H1 (cell line): ENCODE measurements around the gene ZNF546. TPM values are rescaled to one million over a fixed set of nuclear protein-coding genes. Genes with fewer than 3 reads are reported as not detected.

Experiments used
- CTCF ChIA-PET: fragments of 300-600 bp; sonication (Branson Sonifier 250); formaldehyde crosslinking; loops from one replicate; lab custom pipeline; 2021; ENCODE audit not compliant: partially characterized antibody; lab: Charles Lee
- POLR2A ChIA-PET: fragments of 300-600 bp; sonication (Branson Sonifier 250); formaldehyde crosslinking; loops from one replicate; lab custom pipeline; 2021; ENCODE audit warnings: inconsistent platforms; ENCODE audit not compliant: partially characterized antibody; lab: Charles Lee
- DNase-seq, 2 experiments: peaks; one replicate each; pipeline versions ENCODE4 v3.0.0 to v3.0.0-alpha.2; 2010 to 2022; ENCODE audit warnings: low spot score in 2 of 2, low read depth in 1 of 2, mixed read lengths in 1 of 2
- FAIRE-seq: peaks from 2 replicates; lab custom pipeline; 2011; peaks lifted over from hg19 to GRCh38; lab: Jason Lieb, UNC
- H2AFZ ChIP-seq: 2 replicates; pipeline ENCODE4 v1.8.1; 2012; ENCODE audit warnings: low read length, inconsistent platforms
- H2AK5ac ChIP-seq: 2 replicates; pipeline ENCODE4 v1.6.1; 2013; ENCODE audit warnings: low read depth, low read length
- H2BK120ac ChIP-seq: replicated peaks from 2 replicates; pipeline ENCODE3; 2013; ENCODE audit warnings: low read depth, low read length, inconsistent platforms
- H2BK12ac ChIP-seq: 2 replicates; pipeline ENCODE4 v1.6.1; 2013; ENCODE audit warnings: low read depth, low read length
- H2BK15ac ChIP-seq: 2 replicates; pipeline ENCODE4 v1.6.1; 2013; ENCODE audit warnings: low read length
- H2BK20ac ChIP-seq: 2 replicates; pipeline ENCODE4 v1.6.1; 2013; ENCODE audit warnings: low read length
- H2BK5ac ChIP-seq: 2 replicates; pipeline ENCODE4 v1.6.1; 2013; ENCODE audit warnings: low read depth, low read length
- H3K14ac ChIP-seq: 2 replicates; pipeline ENCODE4 v1.6.1; 2013; ENCODE audit warnings: inconsistent platforms; ENCODE audit not compliant: insufficient read length
- H3K18ac ChIP-seq: 2 replicates; pipeline ENCODE4 v1.6.1; 2013; ENCODE audit warnings: low read length; ENCODE audit errors: extremely low read depth
- H3K23ac ChIP-seq: 2 replicates; pipeline ENCODE4 v1.6.1; 2013; ENCODE audit warnings: inconsistent platforms; ENCODE audit not compliant: insufficient read length
- H3K23me2 ChIP-seq: 2 replicates; pipeline ENCODE4 v1.6.1; 2013; ENCODE audit warnings: low read depth, low read length
- H3K27ac ChIP-seq: 2 replicates; pipeline ENCODE4 v1.6.1; 2011; ENCODE audit warnings: low read depth, low read length, inconsistent platforms
- H3K27me3 ChIP-seq, 4 experiments: replicated peaks in 1 of 4; 1 replicate in 1 of 4; 2 replicates in 3 of 4; pipeline versions ENCODE4 v1.6.1 to v1.8.1; 2011 to 2013; ENCODE audit warnings: low read length in 3 of 4, mild to moderate bottlenecking in 3 of 4, inconsistent platforms in 2 of 4, mixed read lengths in 2 of 4, moderate library complexity in 1 of 4; ENCODE audit not compliant: control insufficient read depth in 3 of 4, insufficient read depth in 3 of 4; ENCODE audit errors: extremely low read depth in 1 of 4
- H3K36me3 ChIP-seq, 4 experiments: 2 replicates each; pipeline versions ENCODE4 v1.6.1 to v1.8.1; 2011 to 2013; ENCODE audit warnings: mild to moderate bottlenecking in 4 of 4, low read length in 3 of 4, moderate library complexity in 2 of 4, control low read depth in 1 of 4, inconsistent platforms in 1 of 4; ENCODE audit not compliant: insufficient read depth in 4 of 4, control insufficient read depth in 2 of 4
- H3K4ac ChIP-seq: replicated peaks from 2 replicates; pipeline ENCODE3; 2013; ENCODE audit warnings: low read length, low read depth, mixed read lengths, inconsistent platforms; ENCODE audit not compliant: insufficient read length
- H3K4me1 ChIP-seq, 4 experiments: replicated peaks in 1 of 4; 1 replicate in 1 of 4; 2 replicates in 3 of 4; pipeline versions ENCODE4 v1.6.1 to v1.8.1; 2011 to 2013; ENCODE audit warnings: low read length in 3 of 4, inconsistent platforms in 2 of 4, mixed read lengths in 1 of 4; ENCODE audit not compliant: insufficient read depth in 4 of 4, control insufficient read depth in 3 of 4
- H3K4me2 ChIP-seq, 2 experiments: 2 replicates each; pipeline versions ENCODE4 v1.6.1 to v1.8.1; 2011 to 2013; ENCODE audit warnings: low read depth in 2 of 2, low read length in 2 of 2, control low read depth in 1 of 2, inconsistent platforms in 1 of 2, mild to moderate bottlenecking in 1 of 2; ENCODE audit not compliant: insufficient read depth in 1 of 2
- H3K4me3 ChIP-seq, 4 experiments: fragments of 200-600, 300-600 bp in 1 of 4; sonication (generic), shearing (Covaris generic), sonication (Bioruptor Twin) in 1 of 4; 2 replicates each; pipeline versions ENCODE4 v1.5.1 to v1.8.1; 2011 to 2016; ENCODE audit warnings: low read length in 4 of 4, low read depth in 3 of 4, control low read depth in 2 of 4, inconsistent platforms in 2 of 4, mild to moderate bottlenecking in 2 of 4, mixed read lengths in 1 of 4, moderate library complexity in 1 of 4; ENCODE audit not compliant: insufficient read depth in 2 of 4; ENCODE audit errors: extremely low read depth in 1 of 4
- H3K56ac ChIP-seq: replicated peaks from 2 replicates; pipeline ENCODE3; 2013; ENCODE audit warnings: low read depth, mild to moderate bottlenecking, mixed read lengths, low read length, inconsistent platforms; ENCODE audit not compliant: insufficient read length
- H3K79me1 ChIP-seq: 2 replicates; pipeline ENCODE4 v1.6.1; 2013; ENCODE audit warnings: low read depth, low read length, control low read depth
- H3K79me2 ChIP-seq, 2 experiments: 2 replicates each; pipeline versions ENCODE4 v1.6.1 to v1.8.1; 2012 to 2013; ENCODE audit warnings: low read length in 2 of 2, mild to moderate bottlenecking in 2 of 2, inconsistent platforms in 1 of 2; ENCODE audit not compliant: insufficient read depth in 2 of 2, control insufficient read depth in 1 of 2
- H3K9ac ChIP-seq, 4 experiments: replicated peaks in 1 of 4; 1 replicate in 1 of 4; 2 replicates in 3 of 4; pipeline versions ENCODE4 v1.6.1 to v1.8.1; 2011 to 2013; ENCODE audit warnings: low read depth in 3 of 4, low read length in 3 of 4, control low read depth in 2 of 4, mild to moderate bottlenecking in 2 of 4, moderate library complexity in 2 of 4, inconsistent platforms in 1 of 4; ENCODE audit errors: extremely low read depth in 1 of 4
- H3K9me3 ChIP-seq, 2 experiments: 2 replicates each; pipeline versions ENCODE4 v1.6.1 to v1.8.1; 2012 to 2013; ENCODE audit warnings: mild to moderate bottlenecking in 2 of 2, moderate library complexity in 2 of 2, control low read depth in 1 of 2, inconsistent platforms in 1 of 2, low read depth in 1 of 2, low read length in 1 of 2, mixed read lengths in 1 of 2; ENCODE audit not compliant: insufficient read depth in 2 of 2
- H4K20me1 ChIP-seq, 2 experiments: replicated peaks in 1 of 2; 2 replicates each; pipeline versions ENCODE3 to v1.8.1; 2011 to 2013; ENCODE audit warnings: inconsistent platforms in 2 of 2, low read length in 2 of 2, mild to moderate bottlenecking in 1 of 2; ENCODE audit not compliant: insufficient read depth in 2 of 2, control insufficient read depth in 1 of 2
- H4K5ac ChIP-seq: 2 replicates; pipeline ENCODE4 v1.6.1; 2013; ENCODE audit warnings: low read length, low read depth, mixed read lengths, inconsistent platforms; ENCODE audit not compliant: insufficient read length
- H4K8ac ChIP-seq: 2 replicates; pipeline ENCODE4 v1.8.0; 2013; ENCODE audit warnings: mild to moderate bottlenecking, moderate library complexity, low read length, inconsistent platforms; ENCODE audit not compliant: insufficient read depth; ENCODE audit errors: extremely low read depth
- H4K91ac ChIP-seq: replicated peaks from 2 replicates; pipeline ENCODE3; 2013; ENCODE audit warnings: low read length, mixed read lengths, inconsistent platforms; ENCODE audit not compliant: insufficient read length
- CBX5 ChIP-seq: fragments of 300-800, 300-1000 bp; sonication (generic); IDR thresholded peaks from 2 replicates; pipeline ENCODE4 v1.7.1; 2016; ENCODE audit warnings: antibody characterized with exemption, low read length, low read depth
- CBX8 ChIP-seq: fragments of 300-800, 300-1000 bp; sonication (generic); IDR thresholded peaks from 2 replicates; pipeline ENCODE4 v1.7.1; 2016; ENCODE audit warnings: low read depth, low read length, borderline replicate concordance
- CREB1 ChIP-seq: IDR thresholded peaks from 2 replicates; pipeline ENCODE4 v1.6.1; 2012; ENCODE audit warnings: inconsistent platforms
- GTF2F1 ChIP-seq: IDR thresholded peaks from 2 replicates; pipeline ENCODE4 v1.6.1; 2012; ENCODE audit warnings: low read depth, low read length, improper control_type of control experiment, borderline replicate concordance
- HDAC2 ChIP-seq, 2 experiments: fragments of 300-600 bp in 1 of 2; sonication (generic) in 1 of 2; IDR thresholded peaks; 2 replicates each; pipeline ENCODE4 v1.6.1; 2011 to 2012; ENCODE audit warnings: low read depth in 2 of 2, low read length in 2 of 2, mild to moderate bottlenecking in 2 of 2, moderate library complexity in 2 of 2, borderline replicate concordance in 1 of 2, inconsistent platforms in 1 of 2
- KDM4A ChIP-seq: IDR thresholded peaks from one replicate; pipeline ENCODE4 v1.7.1; 2012; ENCODE audit warnings: low read depth, mild to moderate bottlenecking, moderate library complexity, low read length, inconsistent platforms; ENCODE audit not compliant: severe bottlenecking
- POLR2AphosphoS5 ChIP-seq: IDR thresholded peaks from 2 replicates; pipeline ENCODE4 v1.6.1; 2011; ENCODE audit warnings: low read depth, low read length
- RNF2 ChIP-seq: fragments of 200-900, 300-1000 bp; sonication (generic); IDR thresholded peaks from 2 replicates; pipeline ENCODE4 v1.7.1; 2016; ENCODE audit warnings: borderline replicate concordance, low read depth, mild to moderate bottlenecking, antibody characterized with exemption, low read length; ENCODE audit not compliant: poor library complexity, severe bottlenecking; ENCODE audit errors: missing control alignments
- TEAD4 ChIP-seq: IDR thresholded peaks from 2 replicates; pipeline ENCODE4 v1.6.1; 2012; ENCODE audit warnings: low read depth, low read length, inconsistent platforms, mixed read lengths
- WGBS, 2 experiments: shearing (Covaris generic) in 1 of 2; methylation state at CpG; one replicate each; pipeline versions ENCODE4 v1.1.6 to v1.1.7; 2013 to 2015; ENCODE audit warnings: low lambda C conversion rate in 2 of 2, mixed read lengths in 2 of 2, inconsistent platforms in 1 of 2, low coverage in 1 of 2, missing lambda C conversion rate in 1 of 2; ENCODE audit not compliant: insufficient replicate concordance in 2 of 2, insufficient coverage in 1 of 2, insufficient read length in 1 of 2; ENCODE audit errors: extremely low coverage in 1 of 2, missing lambda C conversion rate in 1 of 2; 5-methylcytosine and 5-hydroxymethylcytosine counted together
- polyA plus RNA-seq, 7 experiments: library from polyadenylated mRNA; depleted of rRNA in 3 of 7; stranded (reverse) in 5 of 7; unstranded in 2 of 7; fragments of >200 nt in 5 of 7; fragments of 200-250 nt in 2 of 7; gene quantifications; 1 replicate in 5 of 7; 2 replicates in 1 of 7; 4 replicates in 1 of 7; pipeline versions ENCODE4 v1.2.1 to v1.2.3, GENCODE V29; 2011 to 2013; ENCODE audit warnings: missing spikeins in 2 of 7, mixed read lengths in 2 of 7
- total RNA-seq: library from RNA; stranded (reverse); fragmentation: NEBNext Ultra II Directional; extraction: Animal tissue kit (Norgen Biotek cat#: 25700); gene quantifications from 2 replicates; pipeline ENCODE4 v1.2.1, GENCODE V29; 2021
- TF ChIP-seq, protein P1 (sequence below): IDR thresholded peaks from 2 replicates; pipeline ENCODE4 v1.6.1; 2011; ENCODE audit warnings: low read length, improper control_type of control experiment
- TF ChIP-seq, protein P2 (sequence below): IDR thresholded peaks from 2 replicates; pipeline ENCODE4 v1.6.1; 2012; ENCODE audit warnings: low read length, inconsistent platforms

The ZNF546 gene
- total and polyA plus RNA-seq, 2 of the 8 experiments (the other 6 are each of a cell fraction or from before 2014, with no cell fraction given): 0.21 to 1.1 TPM

DNA sequence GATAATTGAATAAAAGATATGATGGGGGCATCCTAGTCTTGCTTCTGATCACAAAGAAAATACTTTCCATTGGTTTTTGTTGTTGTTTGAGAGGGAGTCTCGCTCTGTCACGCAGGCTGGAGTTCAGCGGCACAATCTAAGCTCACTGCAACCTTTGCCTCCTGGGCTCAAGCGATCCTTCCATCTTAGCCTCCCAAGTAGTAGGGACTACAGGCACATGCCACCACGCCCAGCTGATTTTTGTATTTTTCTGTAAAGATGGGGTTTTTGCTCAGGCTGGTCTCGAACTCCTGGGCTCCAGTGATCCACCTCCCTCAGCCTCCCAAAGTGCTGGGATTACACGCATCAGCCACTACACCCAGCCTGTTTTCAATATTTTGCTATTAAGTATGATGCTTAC, 42.9 kb upstream of the ZNF546 start:
- no peak overlapping the region for H2BK5ac ChIP-seq
- ChIA-PET POLR2A (interaction anchor here (1.0 kb wide), 1 partner anchor 17 kb away, joined by 3 read pairs; the partner anchor contains the start of gene PSMC4), CTCF (interaction anchor here (1.0 kb wide), 1 partner anchor 17 kb away, joined by 5 read pairs; the partner anchor contains the start of gene PSMC4)
- H3K9ac ChIP-seq: no peak overlapping the region
- H3K27ac ChIP-seq: no peak overlapping the region
- H3K79me1 ChIP-seq: no peaks in the 10 kb centered on the region
- DNase-seq (no peak), FAIRE-seq (no peak)
- no peak overlapping the region for H2AK5ac ChIP-seq
- H3K27me3 ChIP-seq: no peaks in the 10 kb centered on the region
- no peaks in the 10 kb centered on the region for H3K36me3 ChIP-seq
- H4K20me1 ChIP-seq: no peaks in the 10 kb centered on the region
- H3K14ac ChIP-seq: no peak overlapping the region
- no peak overlapping the region for H4K5ac ChIP-seq
- H2AFZ ChIP-seq: no peak overlapping the region
- H3K9me3 ChIP-seq: no peaks in the 10 kb centered on the region
- no peaks in the 10 kb centered on the region for H3K23me2 ChIP-seq
- no peaks in the 10 kb centered on the region for H3K79me2 ChIP-seq
- no peak overlapping the region for H2BK20ac ChIP-seq
- H3K4ac ChIP-seq: no peak overlapping the region
- no peak overlapping the region for H2BK15ac ChIP-seq
- H3K23ac ChIP-seq: no peak overlapping the region
- no peak overlapping the region for H3K56ac ChIP-seq
- H3K18ac ChIP-seq: no peak overlapping the region
- H3K4me1 ChIP-seq: peaks cover 0 to 2% (median 0%) of the 10 kb centered on the region in 4 experiments; a peak in 1 of 7 replicates
- no peak overlapping the region for H2BK120ac ChIP-seq
- 93% methylated on average over 7 of the region's 7 CpGs; no CpG with 5 or more reads in 1 of the 2 experiments for WGBS, 2 experiments
- no peak overlapping the region for H2BK12ac ChIP-seq
- H3K4me3 ChIP-seq: no peak overlapping the region
- no peak overlapping the region for H3K4me2 ChIP-seq
- H4K91ac ChIP-seq: no peak overlapping the region
- no peak overlapping the region for H4K8ac ChIP-seq
- TF ChIP-seq RNF2: no peak
- TF ChIP-seq, protein P1, sequence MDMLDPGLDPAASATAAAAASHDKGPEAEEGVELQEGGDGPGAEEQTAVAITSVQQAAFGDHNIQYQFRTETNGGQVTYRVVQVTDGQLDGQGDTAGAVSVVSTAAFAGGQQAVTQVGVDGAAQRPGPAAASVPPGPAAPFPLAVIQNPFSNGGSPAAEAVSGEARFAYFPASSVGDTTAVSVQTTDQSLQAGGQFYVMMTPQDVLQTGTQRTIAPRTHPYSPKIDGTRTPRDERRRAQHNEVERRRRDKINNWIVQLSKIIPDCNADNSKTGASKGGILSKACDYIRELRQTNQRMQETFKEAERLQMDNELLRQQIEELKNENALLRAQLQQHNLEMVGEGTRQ: no peak
- no peak for TF ChIP-seq CREB1
- TF ChIP-seq POLR2AphosphoS5: no peak
- TF ChIP-seq CBX5: no peak
- TF ChIP-seq KDM4A: no peak
- TF ChIP-seq TEAD4: no peak
- TF ChIP-seq CBX8: no peak
- TF ChIP-seq, protein P2, sequence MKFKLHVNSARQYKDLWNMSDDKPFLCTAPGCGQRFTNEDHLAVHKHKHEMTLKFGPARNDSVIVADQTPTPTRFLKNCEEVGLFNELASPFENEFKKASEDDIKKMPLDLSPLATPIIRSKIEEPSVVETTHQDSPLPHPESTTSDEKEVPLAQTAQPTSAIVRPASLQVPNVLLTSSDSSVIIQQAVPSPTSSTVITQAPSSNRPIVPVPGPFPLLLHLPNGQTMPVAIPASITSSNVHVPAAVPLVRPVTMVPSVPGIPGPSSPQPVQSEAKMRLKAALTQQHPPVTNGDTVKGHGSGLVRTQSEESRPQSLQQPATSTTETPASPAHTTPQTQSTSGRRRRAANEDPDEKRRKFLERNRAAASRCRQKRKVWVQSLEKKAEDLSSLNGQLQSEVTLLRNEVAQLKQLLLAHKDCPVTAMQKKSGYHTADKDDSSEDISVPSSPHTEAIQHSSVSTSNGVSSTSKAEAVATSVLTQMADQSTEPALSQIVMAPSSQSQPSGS: no peak
- TF ChIP-seq GTF2F1: no peak
- TF ChIP-seq HDAC2 (IDR thresholded peaks at IDR 0.05; ENCODE audit: borderline replicate concordance in 1 of 2, low read depth in 2 of 2, low read length in 2 of 2): no peak
